ENCODE measurements around the gene ASTN2. TPM values are rescaled to one million over a fixed set of nuclear protein-coding genes. Genes with fewer than 3 reads are reported as not detected.
A peak's percentile ranks its signal among the peaks of the same experiment; 100 is the strongest.

ASTN2 gene
- total and polyA plus RNA-seq, 9 of the 15 experiments (the other 6 are each of a cell fraction or from before 2014, with no cell fraction given): 0.56 to 3.5 (median 1.9) TPM

- TF ChIP-seq MLX (CRISPR knock-in tag; conservative IDR thresholded peaks at IDR 0.05) (no peak), ZNF165 (CRISPR knock-in tag; IDR thresholded peaks at IDR 0.05; ENCODE audit: borderline replicate concordance) (no peak), SFPQ (IDR thresholded peaks at IDR 0.05; ENCODE audit: low read depth, low read length) (no peak), ZKSCAN3 (CRISPR knock-in tag; IDR thresholded peaks at IDR 0.05) (no peak), ILF3 (IDR thresholded peaks at IDR 0.05; ENCODE audit: borderline replicate concordance) (no peak), ZBTB7A (IDR thresholded peaks at IDR 0.05; ENCODE audit: borderline replicate concordance, control insufficient read depth, low read depth, low read length) (0 out of 2 replicates have a peak, but pooled peaks have one; percentile 29), POLR2B (IDR thresholded peaks at IDR 0.05; ENCODE audit: low read depth, partially characterized antibody) (no peak), XRCC5 (IDR thresholded peaks at IDR 0.05; ENCODE audit: low read depth, low read length) (no peak), CHCHD3 (CRISPR knock-in tag; IDR thresholded peaks at IDR 0.05) (no peak), MAX (CRISPR knock-in tag; IDR thresholded peaks at IDR 0.05) (no peak), PRPF4 (IDR thresholded peaks at IDR 0.05; ENCODE audit: insufficient read depth, low read depth, low read length, poor library complexity, severe bottlenecking) (no peak), ZNF707 (CRISPR knock-in tag; conservative IDR thresholded peaks at IDR 0.05) (no peak), KAT8 (IDR thresholded peaks at IDR 0.05; ENCODE audit: low read depth) (no peak), ZNF584 (CRISPR knock-in tag; IDR thresholded peaks at IDR 0.05; ENCODE audit: low read depth) (no peak), GABPB1 (CRISPR knock-in tag; IDR thresholded peaks at IDR 0.05) (no peak), NFYB (IDR thresholded peaks at IDR 0.05; ENCODE audit: extremely low read depth, insufficient read length) (no peak), ZNF232 (CRISPR knock-in tag; IDR thresholded peaks at IDR 0.05) (no peak), TBP (optimal IDR thresholded peaks at IDR 0.05; ENCODE audit: low read depth, low read length) (peak; percentile 47), E2F6 (IDR thresholded peaks at IDR 0.05; ENCODE audit: borderline replicate concordance in 1 of 2, extremely low read depth in 1 of 2, insufficient read depth in 1 of 2, insufficient read length in 1 of 2, low read depth in 1 of 2, low read length in 1 of 2, poor library complexity in 1 of 2, severe bottlenecking in 1 of 2) (no peak)
Observed at GRCh38 chr9:116471093-116471906, 943.6 kb downstream of the ASTN2 start (continued).

Data from K562 (cell line).